IPS-18c (cell line): Measurements from ENCODE around the gene DDX6.
"Not testable (repeated sequence)": the region's sequence is repeated elsewhere in the genome, so short reads cannot be mapped to it uniquely, and the experiment has no call there.

Experiments used
- H3K4me3 ChIP-seq: 2 replicates; pipeline ENCODE4 v1.7.0; 2013; ENCODE audit warnings: low read depth, mild to moderate bottlenecking, low read length, moderate library complexity; ENCODE audit not compliant: insufficient read depth
- H3K9me3 ChIP-seq: one replicate; pipeline ENCODE4 v1.6.1; 2013; ENCODE audit warnings: mild to moderate bottlenecking, low read length, moderate library complexity; ENCODE audit not compliant: control insufficient read depth, insufficient read depth

The DDX6 gene

GRCh38 chr11:118720078-118720477 is 70.9 kb downstream of the DDX6 start:
- H3K9me3 ChIP-seq, H3K4me3 ChIP-seq: not testable (repeated sequence)

DNA sequence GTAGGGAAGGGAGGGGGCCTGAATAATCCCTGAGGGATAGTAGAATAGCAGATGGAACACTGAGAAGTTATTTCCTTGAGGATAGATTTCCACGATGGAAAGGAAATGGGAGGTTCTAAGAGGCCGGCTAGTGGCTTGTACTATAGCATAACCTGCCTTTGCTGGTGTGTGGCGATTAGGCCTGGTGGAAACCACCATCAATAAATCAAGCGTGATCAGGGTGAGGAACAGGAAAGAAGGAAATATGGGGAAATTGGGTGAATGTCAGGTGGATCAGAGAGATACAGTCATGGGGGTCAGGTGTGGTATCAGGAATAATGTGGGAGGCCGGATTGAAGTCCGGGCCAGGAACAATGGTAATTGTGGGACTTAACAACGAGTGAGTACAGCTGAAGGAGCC is 72.4 kb downstream of the DDX6 start:
- H3K4me3 ChIP-seq, H3K9me3 ChIP-seq: not testable (repeated sequence)

GRCh38 chr11:118717733-118718132 is 73.2 kb downstream of the DDX6 start:
- not testable (repeated sequence) for H3K9me3 ChIP-seq, H3K4me3 ChIP-seq

- not testable (repeated sequence) for H3K4me3 ChIP-seq, H3K9me3 ChIP-seq
These were observed 73.7 kb downstream of the DDX6 start for GRCh38 chr11:118717221-118717620.

DNA sequence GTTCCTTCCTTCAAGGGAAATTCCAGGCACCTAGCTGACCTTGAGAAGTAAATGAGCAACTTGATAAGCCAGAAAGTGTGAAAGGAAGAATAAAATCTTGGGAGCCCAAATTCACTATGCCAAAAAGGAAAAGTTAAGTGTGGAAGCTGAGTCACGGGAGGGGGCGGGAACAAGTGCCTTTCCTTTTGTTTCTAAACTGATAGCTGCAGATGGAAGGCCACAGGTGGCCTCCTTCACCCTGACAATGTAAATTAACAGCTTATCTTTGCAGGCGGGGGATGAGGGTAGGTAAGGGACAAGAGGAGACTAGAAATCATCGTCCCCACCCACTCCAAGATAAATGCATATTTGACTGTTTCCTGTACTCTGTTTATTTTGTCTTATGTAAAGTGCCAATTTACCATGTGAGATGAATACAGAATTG is 75.1 kb downstream of the DDX6 start:
- no peak overlapping the region for H3K4me3 ChIP-seq

DNA sequence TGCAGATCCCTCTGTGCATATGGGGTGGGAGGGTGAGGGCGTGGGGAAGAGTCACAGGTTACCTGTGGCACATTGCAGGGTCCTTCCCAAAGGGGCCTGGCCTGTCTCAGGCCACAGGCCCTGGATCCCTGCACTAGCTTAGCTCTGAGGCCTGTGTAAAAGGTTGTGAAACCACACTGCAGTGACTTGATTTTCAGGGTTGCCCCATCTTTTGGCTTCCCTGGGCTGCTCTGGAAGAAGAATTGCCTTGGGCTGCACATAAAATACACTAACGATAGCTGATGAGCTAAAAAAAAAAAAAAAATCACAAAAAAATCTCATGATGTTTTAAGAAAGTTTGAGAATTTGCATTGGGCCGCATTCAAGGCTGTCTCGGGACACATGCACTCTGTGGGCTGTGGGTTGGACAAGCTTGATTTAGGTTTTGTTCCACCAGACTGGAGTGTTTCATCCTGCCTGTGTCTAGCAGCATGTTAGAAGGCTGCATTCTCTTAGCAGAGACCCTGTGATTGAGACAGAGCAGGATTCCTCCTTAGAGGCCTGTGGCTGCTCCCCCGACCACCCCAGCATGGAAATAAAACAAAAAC is 75.6 kb downstream of the DDX6 start:
- no peaks in the 10 kb centered on the region for H3K9me3 ChIP-seq

More for the DNA sequence above, 75.1 kb downstream of the DDX6 start:
- no peaks in the 10 kb centered on the region for H3K9me3 ChIP-seq

GRCh38 chr11:118714816-118715215 is 76.1 kb downstream of the DDX6 start:
- H3K4me3 ChIP-seq, result no peak overlapping the region
- no peaks in the 10 kb centered on the region for H3K9me3 ChIP-seq

More for the DNA sequence above, 75.6 kb downstream of the DDX6 start:
- H3K4me3 ChIP-seq, result no peak overlapping the region

GRCh38 chr11:118714416-118714815 is 76.5 kb downstream of the DDX6 start:
- not testable (repeated sequence) for H3K4me3 ChIP-seq, H3K9me3 ChIP-seq

- H3K4me3 ChIP-seq, result no peak overlapping the region
- H3K9me3 ChIP-seq, result no peaks in the 10 kb centered on the region
These were observed 82.7 kb downstream of the DDX6 start for GRCh38 chr11:118708296-118708695.

DNA sequence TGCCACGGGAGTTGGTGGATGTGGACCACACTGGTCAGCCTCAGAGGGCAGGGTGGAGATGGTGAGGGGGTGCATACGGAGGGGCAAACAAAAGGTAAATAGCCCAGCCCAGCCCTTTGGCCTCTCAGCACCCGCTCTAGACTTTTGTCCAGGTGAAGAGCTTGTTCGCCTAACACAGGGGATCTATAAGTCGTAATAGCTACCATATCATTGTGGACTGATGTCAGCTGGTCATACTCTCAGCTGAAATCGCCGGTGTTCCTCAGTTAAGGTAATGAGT is 84.5 kb downstream of the DDX6 start:
- Histone ChIP-seq H3K4me3 (no peak overlapping the region), H3K9me3 (no peaks in the 10 kb centered on the region)

GRCh38 chr11:118705791-118706545 is 85.0 kb downstream of the DDX6 start:
- Histone ChIP-seq H3K9me3 (no peaks in the 10 kb centered on the region), H3K4me3 (no peak overlapping the region)

DNA sequence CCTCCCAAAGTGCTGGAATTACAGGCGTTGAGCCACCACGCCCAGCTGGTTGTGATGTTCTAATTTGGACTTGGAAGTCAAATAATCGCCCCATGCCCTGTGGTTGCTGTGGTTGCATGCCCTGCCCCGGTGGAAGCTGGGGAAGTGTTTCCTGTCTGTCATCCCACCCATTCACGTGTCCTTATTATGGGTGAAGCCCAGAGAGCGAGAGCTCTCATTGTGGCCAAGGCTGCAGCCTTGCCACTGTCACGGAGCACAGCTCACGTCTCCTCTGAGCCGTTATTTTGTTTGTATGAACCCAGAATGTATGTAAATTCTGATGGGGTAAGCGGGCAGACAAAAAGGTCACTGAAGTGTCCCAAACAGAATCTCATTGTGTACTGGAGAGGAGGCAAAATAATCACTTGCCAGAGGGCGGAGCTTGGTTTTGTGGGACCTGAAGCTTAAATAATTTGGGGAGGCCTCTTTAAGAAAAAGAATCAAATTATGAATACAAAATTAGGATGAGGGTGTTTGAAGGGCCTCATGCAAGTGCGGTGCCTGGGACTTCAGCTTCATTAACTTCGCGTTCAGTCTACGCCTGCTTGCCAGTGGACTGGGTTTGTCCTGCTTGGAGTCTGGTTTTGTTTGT is 85.7 kb downstream of the DDX6 start:
- H3K9me3 ChIP-seq, result no peaks in the 10 kb centered on the region
- H3K4me3 ChIP-seq, result no peak overlapping the region

DNA sequence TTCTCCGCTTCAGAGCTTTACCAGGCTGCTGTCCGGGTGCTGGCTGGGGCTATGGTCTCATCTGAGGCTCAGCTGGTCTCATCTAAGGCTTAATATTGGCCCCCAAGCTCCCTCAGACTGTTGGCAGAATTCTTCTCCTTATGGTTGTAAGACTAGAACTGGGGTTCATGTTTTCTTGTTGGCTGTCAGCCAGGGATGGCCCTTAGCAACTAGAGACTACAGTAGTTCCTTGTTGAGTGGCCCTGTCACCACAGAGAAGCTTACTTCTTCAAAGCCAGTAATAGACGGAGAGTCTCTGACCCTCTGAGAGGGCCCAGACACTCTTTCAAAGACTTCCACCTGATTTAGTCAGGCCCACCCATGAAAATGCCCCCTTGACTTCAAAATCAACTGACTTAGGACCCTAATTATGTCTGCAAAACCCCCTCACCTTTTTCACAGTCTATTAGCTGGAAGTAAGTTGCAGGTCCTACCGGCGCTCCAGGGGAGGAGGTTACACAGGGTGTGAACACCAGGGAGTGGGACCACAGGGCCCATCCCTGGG is 87.3 kb downstream of the DDX6 start:
- Histone ChIP-seq H3K4me3 (no peak overlapping the region), H3K9me3 (no peaks in the 10 kb centered on the region)

- H3K4me3 ChIP-seq, result no peak overlapping the region
- no peaks in the 10 kb centered on the region for H3K9me3 ChIP-seq
These were observed 91.3 kb downstream of the DDX6 start for GRCh38 chr11:118699506-118700220.
